ENCODE measurements around the gene HDAC4. TPM values are rescaled to one million over a fixed set of nuclear protein-coding genes. Genes with fewer than 3 reads are reported as not detected.

The HDAC4 gene
- total and polyA plus RNA-seq, 2 of the 8 experiments (the other 6 are each of a cell fraction or from before 2014, with no cell fraction given) = 15.4 to 31.5 TPM

GRCh38 chr2:239118675-239119211 is 282.1 kb downstream of the HDAC4 start (continued):
- TF ChIP-seq YY1 (IDR thresholded peaks at IDR 0.05; ENCODE audit: low read depth, low read length) (no peak), NRF1 (IDR thresholded peaks at IDR 0.05; ENCODE audit: low read depth, low read length) (no peak), E2F6 (IDR thresholded peaks at IDR 0.05) (no peak), MAFK (IDR thresholded peaks at IDR 0.05; ENCODE audit: low read depth, low read length) (no peak), CHD2 (IDR thresholded peaks at IDR 0.05; ENCODE audit: low read length) (no peak), CEBPB (IDR thresholded peaks at IDR 0.05; ENCODE audit: low read depth, low read length) (no peak)

All from H1 (cell line).